KMS-11 (cell line): Measurements from ENCODE around the gene MCTP2.

ENCODE experiments used
- H2AFZ ChIP-seq: fragments of 200-600 bp; sonication (generic); 2 replicates; pipeline ENCODE4 v1.6.1; 2016; ENCODE audit warnings: antibody characterized with exemption, mixed run types, low read depth
- H3K27ac ChIP-seq: fragments of 200-600 bp; sonication (generic); 2 replicates; pipeline ENCODE4 v1.6.1; 2016; ENCODE audit warnings: mild to moderate bottlenecking, mixed run types
- H3K27me3 ChIP-seq: fragments of 200-600 bp; sonication (generic); 2 replicates; pipeline ENCODE4 v1.6.1; 2017; ENCODE audit warnings: mild to moderate bottlenecking, low read depth, mixed run types, moderate library complexity; ENCODE audit not compliant: insufficient read depth
- H3K36me3 ChIP-seq: fragments of 200-600 bp; sonication (generic); 2 replicates; pipeline ENCODE4 v1.6.1; 2017; ENCODE audit warnings: mild to moderate bottlenecking, mixed run types; ENCODE audit not compliant: insufficient read depth
- H3K4me1 ChIP-seq: fragments of 200-600 bp; sonication (generic); 2 replicates; pipeline ENCODE4 v1.6.1; 2016; ENCODE audit warnings: mild to moderate bottlenecking, low read depth, mixed run types; ENCODE audit not compliant: poor library complexity, severe bottlenecking
- H3K4me2 ChIP-seq: fragments of 200-600 bp; sonication (generic); 2 replicates; pipeline ENCODE4 v1.7.0; 2016; ENCODE audit warnings: mild to moderate bottlenecking, mixed run types
- H3K4me3 ChIP-seq: fragments of 200-600 bp; sonication (generic); IDR thresholded peaks from 2 replicates; pipeline ENCODE4 v1.6.1; 2017; ENCODE audit warnings: low read depth, low read length, mixed read lengths; ENCODE audit not compliant: insufficient read depth
- H3K79me2 ChIP-seq: fragments of 200-600 bp; sonication (generic); 2 replicates; pipeline ENCODE4 v1.6.1; 2016; ENCODE audit warnings: low read depth, mixed run types; ENCODE audit not compliant: insufficient read depth
- H3K9ac ChIP-seq: fragments of 200-600 bp; sonication (generic); 2 replicates; pipeline ENCODE4 v1.6.1; 2016; ENCODE audit warnings: mild to moderate bottlenecking, mixed run types
- H4K20me1 ChIP-seq: fragments of 200-600 bp; sonication (generic); 2 replicates; pipeline ENCODE4 v1.6.1; 2016; ENCODE audit warnings: mild to moderate bottlenecking, mixed run types; ENCODE audit not compliant: insufficient read depth
- TF ChIP-seq, protein P1 (sequence below): fragments of 200-600 bp; sonication (generic); conservative IDR thresholded peaks from 2 replicates; pipeline ENCODE4 v1.6.1; 2017; ENCODE audit warnings: low read depth, mild to moderate bottlenecking, antibody characterized with exemption, low read length, moderate library complexity, mixed read lengths

MCTP2 gene

DNA sequence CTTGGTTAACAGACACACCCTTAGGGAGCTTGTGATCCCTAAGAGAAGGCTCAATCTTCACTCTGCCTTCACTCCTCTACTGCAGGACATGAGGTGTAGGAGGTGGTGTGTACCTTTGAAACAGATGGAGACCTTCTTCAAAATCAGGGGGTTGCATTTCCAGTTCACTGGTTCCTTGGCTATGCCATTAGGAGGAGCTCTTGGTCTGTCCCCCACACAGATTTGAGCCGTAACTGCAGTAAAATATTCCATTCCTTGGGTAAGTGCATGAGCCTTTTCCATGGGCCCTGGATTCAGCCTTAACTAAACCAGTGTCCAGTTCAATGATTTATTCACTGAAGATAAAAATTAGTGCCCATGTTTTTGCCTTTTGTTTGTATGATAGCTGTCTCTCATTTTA, 144.6 kb downstream of the MCTP2 start:
- TF ChIP-seq, protein P1, sequence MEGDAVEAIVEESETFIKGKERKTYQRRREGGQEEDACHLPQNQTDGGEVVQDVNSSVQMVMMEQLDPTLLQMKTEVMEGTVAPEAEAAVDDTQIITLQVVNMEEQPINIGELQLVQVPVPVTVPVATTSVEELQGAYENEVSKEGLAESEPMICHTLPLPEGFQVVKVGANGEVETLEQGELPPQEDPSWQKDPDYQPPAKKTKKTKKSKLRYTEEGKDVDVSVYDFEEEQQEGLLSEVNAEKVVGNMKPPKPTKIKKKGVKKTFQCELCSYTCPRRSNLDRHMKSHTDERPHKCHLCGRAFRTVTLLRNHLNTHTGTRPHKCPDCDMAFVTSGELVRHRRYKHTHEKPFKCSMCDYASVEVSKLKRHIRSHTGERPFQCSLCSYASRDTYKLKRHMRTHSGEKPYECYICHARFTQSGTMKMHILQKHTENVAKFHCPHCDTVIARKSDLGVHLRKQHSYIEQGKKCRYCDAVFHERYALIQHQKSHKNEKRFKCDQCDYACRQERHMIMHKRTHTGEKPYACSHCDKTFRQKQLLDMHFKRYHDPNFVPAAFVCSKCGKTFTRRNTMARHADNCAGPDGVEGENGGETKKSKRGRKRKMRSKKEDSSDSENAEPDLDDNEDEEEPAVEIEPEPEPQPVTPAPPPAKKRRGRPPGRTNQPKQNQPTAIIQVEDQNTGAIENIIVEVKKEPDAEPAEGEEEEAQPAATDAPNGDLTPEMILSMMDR = no peak

DNA sequence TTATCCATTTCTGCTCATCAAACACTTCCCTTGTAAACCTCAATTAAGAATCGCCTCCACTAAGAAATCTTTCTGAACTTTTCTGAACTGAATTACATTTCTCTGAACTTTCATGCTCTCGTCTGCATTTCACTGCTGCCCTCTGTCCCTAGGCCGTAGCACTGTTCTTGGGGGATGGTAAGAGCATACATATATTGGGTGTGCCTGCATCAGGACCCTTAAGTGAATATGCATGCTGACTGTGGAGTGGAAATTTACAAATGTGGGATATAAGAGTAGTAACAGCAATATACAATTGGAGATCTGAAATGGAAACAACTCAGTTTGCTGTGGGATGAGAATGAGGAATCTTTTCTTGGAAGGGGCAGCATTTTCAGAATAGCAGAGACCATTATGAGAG, 148.6 kb downstream of the MCTP2 start:
- TF ChIP-seq, protein P1 = no peak

More for the DNA sequence above, 144.6 kb downstream of the MCTP2 start:
- Histone ChIP-seq H3K4me2 (no peak overlapping the region), H4K20me1 (no peaks in the 10 kb centered on the region), H2AFZ (no peak overlapping the region), H3K79me2 (no peaks in the 10 kb centered on the region), H3K27me3 (no peaks in the 10 kb centered on the region), H3K27ac (no peak overlapping the region), H3K9ac (no peak overlapping the region), H3K4me3 (no peak overlapping the region), H3K4me1 (no peaks in the 10 kb centered on the region), H3K36me3 (no peaks in the 10 kb centered on the region)

DNA sequence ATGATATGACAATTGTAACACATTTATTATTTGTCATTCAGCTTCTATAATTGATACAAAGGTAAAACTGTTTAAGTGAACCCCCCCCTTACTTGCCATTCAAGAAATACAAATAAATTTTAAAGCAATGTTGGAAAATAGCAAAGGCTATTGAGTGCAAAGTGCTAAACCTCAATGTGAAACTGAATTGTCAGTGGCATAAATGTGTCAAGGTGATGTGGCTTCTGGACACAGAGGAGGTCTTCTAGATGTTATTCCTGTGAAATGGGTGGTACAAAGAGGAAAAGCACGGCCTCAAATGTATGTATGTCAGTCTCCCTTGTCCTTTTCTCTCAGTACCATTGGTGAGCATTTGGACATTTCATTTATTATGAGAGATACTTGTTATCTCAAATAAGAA, 149.4 kb downstream of the MCTP2 start:
- no peaks in the 10 kb centered on the region for H3K27me3 ChIP-seq
- no peak overlapping the region for H3K4me3 ChIP-seq
- H4K20me1 ChIP-seq = no peaks in the 10 kb centered on the region
- no peak overlapping the region for H3K9ac ChIP-seq
- no peak overlapping the region for H3K4me2 ChIP-seq
- TF ChIP-seq, protein P1 = no peak
- H3K27ac ChIP-seq = no peak overlapping the region
- H2AFZ ChIP-seq = no peak overlapping the region
- H3K79me2 ChIP-seq = no peaks in the 10 kb centered on the region
- no peaks in the 10 kb centered on the region for H3K4me1 ChIP-seq
- no peaks in the 10 kb centered on the region for H3K36me3 ChIP-seq

More for the DNA sequence above, 148.6 kb downstream of the MCTP2 start:
- Histone ChIP-seq H4K20me1 (no peaks in the 10 kb centered on the region), H3K36me3 (no peaks in the 10 kb centered on the region), H3K4me2 (no peak overlapping the region), H3K9ac (no peak overlapping the region), H3K4me3 (no peak overlapping the region), H2AFZ (no peak overlapping the region), H3K79me2 (no peaks in the 10 kb centered on the region), H3K4me1 (no peaks in the 10 kb centered on the region), H3K27me3 (no peaks in the 10 kb centered on the region), H3K27ac (no peak overlapping the region)

DNA sequence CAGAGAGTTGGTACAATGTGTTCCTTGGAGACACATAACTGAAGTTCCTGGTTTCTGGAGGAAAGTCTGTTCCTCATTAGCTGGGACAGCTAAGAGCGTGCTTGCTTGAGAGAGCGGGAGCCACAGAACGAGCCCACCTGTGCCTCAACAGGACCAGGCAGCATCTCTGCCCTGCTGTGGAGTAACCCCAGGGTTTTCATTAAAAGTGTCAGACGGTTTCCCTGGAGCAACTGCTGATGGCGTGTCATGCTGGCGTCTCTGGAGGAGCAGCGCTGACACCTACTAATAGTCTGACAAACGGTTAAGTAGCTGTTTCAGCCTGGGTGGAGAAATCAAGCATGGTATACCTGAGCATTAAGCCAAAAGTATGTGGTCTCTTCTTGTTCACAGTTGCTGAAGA, 150.0 kb downstream of the MCTP2 start:
- Histone ChIP-seq H2AFZ (no peak overlapping the region), H3K27me3 (no peaks in the 10 kb centered on the region), H3K4me2 (no peak overlapping the region), H3K36me3 (no peaks in the 10 kb centered on the region), H3K27ac (no peak overlapping the region), H3K4me3 (no peak overlapping the region), H3K9ac (no peak overlapping the region), H3K79me2 (no peaks in the 10 kb centered on the region), H3K4me1 (no peaks in the 10 kb centered on the region), H4K20me1 (no peaks in the 10 kb centered on the region)
- TF ChIP-seq, protein P1 = no peak

DNA sequence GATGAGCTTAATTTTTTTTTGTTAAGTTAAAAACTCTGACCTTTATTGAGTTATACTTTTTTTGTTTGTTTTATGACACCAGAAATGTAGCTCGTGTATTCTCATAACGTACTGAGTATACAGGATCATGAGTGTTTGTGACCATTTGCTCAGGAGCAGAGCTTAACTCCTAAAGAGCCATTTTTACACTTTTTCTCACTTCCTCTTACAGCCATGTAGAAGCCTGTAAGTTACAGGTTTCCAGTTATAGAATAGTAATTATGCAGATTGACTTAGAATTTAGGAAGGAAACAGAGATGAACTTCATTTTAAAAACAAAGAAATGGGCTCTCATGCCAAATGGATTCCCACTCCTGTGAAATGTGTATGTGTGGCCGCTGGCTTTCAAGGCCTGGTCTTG, 151.7 kb downstream of the MCTP2 start:
- Histone ChIP-seq H3K27me3 (no peaks in the 10 kb centered on the region), H3K4me2 (no peak overlapping the region), H2AFZ (no peak overlapping the region), H3K79me2 (no peaks in the 10 kb centered on the region), H3K9ac (no peak overlapping the region), H4K20me1 (no peaks in the 10 kb centered on the region), H3K27ac (no peak overlapping the region), H3K4me1 (peaks cover 6% of the 10 kb centered on the region), H3K36me3 (no peaks in the 10 kb centered on the region), H3K4me3 (no peak overlapping the region)
- TF ChIP-seq, protein P1 = no peak
